Activated naive CD8-positive, alpha-beta T cell treated with anti-CD3 and anti-CD28 coated beads for 36 hours (primary cell): ENCODE results near the gene FITM2. TPM values are rescaled to one million over a fixed set of nuclear protein-coding genes. Genes with fewer than 3 reads are reported as not detected.

Source experiments
- DNase-seq: peaks from one replicate; pipeline ENCODE4 v3.0.0; 2021
- H3K27ac Mint-ChIP-seq: one replicate; pipeline ENCODE4 v1.8.0; 2022; ENCODE audit warnings: mild to moderate bottlenecking, moderate library complexity, mixed read lengths
- H3K27me3 Mint-ChIP-seq: one replicate; pipeline ENCODE4 v1.8.0; 2022; ENCODE audit warnings: mild to moderate bottlenecking, mixed read lengths
- H3K36me3 Mint-ChIP-seq: one replicate; pipeline ENCODE4 v1.8.0; 2021; ENCODE audit warnings: mild to moderate bottlenecking, mixed read lengths
- H3K4me1 Mint-ChIP-seq: one replicate; pipeline ENCODE4 v1.8.0; 2021; ENCODE audit warnings: mixed read lengths
- H3K4me3 Mint-ChIP-seq: one replicate; pipeline ENCODE4 v1.8.0; 2022; ENCODE audit warnings: mild to moderate bottlenecking, moderate library complexity, mixed read lengths
- H3K9me3 Mint-ChIP-seq: one replicate; pipeline ENCODE4 v1.8.0; 2022; ENCODE audit warnings: mixed read lengths
- total RNA-seq, 2 experiments: library from RNA; stranded (reverse); gene quantifications; one replicate each; pipeline ENCODE4 v1.2.3, GENCODE V29; 2021

FITM2 gene
- total RNA-seq, 2 experiments from 2014 or later = 1.9 to 2.1 TPM

DNA sequence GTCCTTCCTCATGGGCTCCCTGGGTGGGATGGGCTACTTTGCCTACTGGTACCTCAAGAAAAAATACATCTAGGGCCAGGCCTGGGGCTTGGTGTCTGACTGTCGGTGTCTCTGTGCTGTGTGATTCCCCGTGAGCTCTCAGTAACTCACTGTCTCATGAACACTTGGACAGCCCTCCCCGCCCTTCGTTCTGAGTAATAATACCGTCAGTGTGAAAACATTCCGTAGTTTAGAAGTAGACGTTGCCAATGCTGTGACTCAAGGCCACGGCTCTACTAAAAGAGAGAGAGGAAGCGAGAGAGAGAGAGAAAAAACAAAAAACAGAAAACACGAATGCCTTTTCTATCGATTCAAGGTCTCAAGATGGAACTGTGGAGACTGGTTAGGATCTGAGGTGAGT is 31.8 kb downstream of the FITM2 start:
- no peak for DNase-seq
- no peaks in the 10 kb centered on the region for H3K36me3 Mint-ChIP-seq
- H3K4me1 Mint-ChIP-seq = no peaks in the 10 kb centered on the region
- H3K4me3 Mint-ChIP-seq = no peak overlapping the region
- no peaks in the 10 kb centered on the region for H3K27me3 Mint-ChIP-seq
- no peaks in the 10 kb centered on the region for H3K9me3 Mint-ChIP-seq
- H3K27ac Mint-ChIP-seq = no peak overlapping the region

DNA sequence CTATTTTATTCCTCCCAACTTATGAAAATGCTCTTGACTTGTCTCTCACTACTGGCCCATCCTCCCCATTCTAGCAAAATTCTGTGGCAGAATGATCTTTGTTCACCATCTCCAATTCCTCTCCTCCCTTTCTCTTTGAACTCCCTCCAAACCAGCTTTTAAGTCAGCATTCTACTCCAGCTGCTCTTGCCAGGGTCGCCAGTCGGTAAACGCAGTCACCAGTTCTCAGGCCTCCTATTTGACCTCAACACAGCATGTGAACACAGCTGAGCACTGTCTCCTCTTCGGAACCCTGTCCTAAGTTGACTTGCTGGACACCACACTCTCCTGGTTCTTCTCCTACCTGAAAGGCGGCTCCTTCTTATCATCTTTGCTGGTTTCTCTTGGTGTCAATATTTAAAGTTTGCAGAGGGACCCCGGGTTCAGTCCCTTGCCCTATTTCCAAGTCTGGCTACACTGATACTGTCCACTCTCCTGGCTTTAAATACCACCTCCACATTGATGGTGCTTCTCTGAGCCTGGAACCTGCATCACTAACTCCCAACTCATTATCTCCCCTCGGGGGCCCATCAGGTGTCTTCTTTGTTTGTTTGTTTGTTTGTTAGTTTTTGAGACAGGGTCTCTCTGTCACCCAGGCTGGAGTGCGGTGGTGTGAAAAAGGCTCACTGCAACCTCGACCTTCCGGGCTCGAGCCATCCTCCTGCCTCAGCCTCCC is 36.5 kb downstream of the FITM2 start:
- no peaks in the 10 kb centered on the region for H3K9me3 Mint-ChIP-seq
- H3K36me3 Mint-ChIP-seq = peaks cover 3% of the 10 kb centered on the region
- H3K4me1 Mint-ChIP-seq = no peaks in the 10 kb centered on the region
- no peaks in the 10 kb centered on the region for H3K27me3 Mint-ChIP-seq
- H3K27ac Mint-ChIP-seq = no peak overlapping the region
- H3K4me3 Mint-ChIP-seq = no peak overlapping the region
- DNase-seq = no peak

GRCh38 chr20:44273231-44274215 is 37.5 kb downstream of the FITM2 start:
- Mint-ChIP-seq H3K27ac (no peak overlapping the region), H3K36me3 (peaks cover 4% of the 10 kb centered on the region), H3K4me1 (no peaks in the 10 kb centered on the region), H3K27me3 (no peaks in the 10 kb centered on the region), H3K9me3 (no peaks in the 10 kb centered on the region), H3K4me3 (no peak overlapping the region)
- DNase-seq = no peak

DNA sequence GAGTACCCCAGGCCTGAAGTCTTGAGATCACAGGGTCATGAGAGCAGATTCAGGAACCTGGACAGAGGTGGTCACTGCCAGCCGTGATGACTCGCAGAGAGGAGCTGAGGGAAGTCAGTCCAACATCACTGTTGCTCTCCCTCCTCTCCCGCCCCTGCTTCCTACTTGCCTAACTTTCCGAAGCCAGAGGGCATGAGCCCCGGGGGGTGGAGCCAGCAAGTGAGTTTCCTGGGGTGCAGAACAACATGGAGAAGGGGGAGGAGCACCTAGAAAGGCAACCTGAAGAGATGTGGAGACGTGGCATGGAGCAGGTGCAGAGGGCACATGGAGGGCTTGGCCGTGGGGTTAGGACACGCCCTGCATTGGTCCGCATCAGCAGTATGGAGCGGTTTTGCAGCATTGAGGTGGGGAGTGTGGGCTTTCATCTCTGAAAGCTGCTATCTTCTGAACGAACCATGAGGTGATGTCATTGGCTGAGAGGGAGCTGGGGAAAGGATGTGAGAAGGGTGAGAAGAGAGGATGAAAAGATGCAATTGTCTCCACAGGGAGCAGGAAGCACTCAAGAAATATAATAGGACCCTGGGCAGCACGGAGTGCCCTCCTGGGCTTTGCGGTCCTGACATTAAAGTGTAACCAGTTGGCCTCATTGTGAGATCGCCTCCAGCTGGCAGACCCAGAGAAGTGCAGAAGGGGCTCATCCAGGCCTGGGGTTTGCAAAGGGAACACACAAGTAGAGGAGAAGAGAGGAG is 38.9 kb downstream of the FITM2 start:
- Mint-ChIP-seq H3K9me3 (no peaks in the 10 kb centered on the region), H3K4me1 (no peaks in the 10 kb centered on the region), H3K4me3 (no peak overlapping the region), H3K27ac (no peak overlapping the region), H3K27me3 (no peaks in the 10 kb centered on the region), H3K36me3 (peaks cover 6% of the 10 kb centered on the region)
- DNase-seq = no peak

DNA sequence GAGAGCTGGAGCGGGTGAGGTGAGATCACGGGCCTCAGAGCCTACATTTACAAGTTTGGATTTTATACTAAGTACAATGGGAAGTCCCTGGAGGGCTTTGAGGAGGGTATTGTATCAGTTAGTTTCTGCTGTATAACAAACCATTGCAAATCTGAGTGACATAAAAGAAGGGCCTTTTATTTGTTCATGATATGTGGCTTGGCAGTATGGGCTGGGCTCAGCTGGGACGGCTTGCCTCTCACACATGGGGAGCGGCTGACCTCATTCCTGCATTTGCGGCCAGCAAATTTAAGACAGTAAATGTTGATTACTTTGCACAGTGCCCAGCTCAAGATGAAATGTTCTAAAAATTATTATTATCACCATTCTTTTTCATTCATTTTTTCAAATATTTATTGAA is 42.2 kb downstream of the FITM2 start:
- no peak for DNase-seq
- no peaks in the 10 kb centered on the region for H3K9me3 Mint-ChIP-seq
- H3K27ac Mint-ChIP-seq = no peak overlapping the region
- H3K27me3 Mint-ChIP-seq = no peaks in the 10 kb centered on the region
- no peak overlapping the region for H3K4me3 Mint-ChIP-seq
- H3K36me3 Mint-ChIP-seq = peaks cover 6% of the 10 kb centered on the region
- no peaks in the 10 kb centered on the region for H3K4me1 Mint-ChIP-seq

DNA sequence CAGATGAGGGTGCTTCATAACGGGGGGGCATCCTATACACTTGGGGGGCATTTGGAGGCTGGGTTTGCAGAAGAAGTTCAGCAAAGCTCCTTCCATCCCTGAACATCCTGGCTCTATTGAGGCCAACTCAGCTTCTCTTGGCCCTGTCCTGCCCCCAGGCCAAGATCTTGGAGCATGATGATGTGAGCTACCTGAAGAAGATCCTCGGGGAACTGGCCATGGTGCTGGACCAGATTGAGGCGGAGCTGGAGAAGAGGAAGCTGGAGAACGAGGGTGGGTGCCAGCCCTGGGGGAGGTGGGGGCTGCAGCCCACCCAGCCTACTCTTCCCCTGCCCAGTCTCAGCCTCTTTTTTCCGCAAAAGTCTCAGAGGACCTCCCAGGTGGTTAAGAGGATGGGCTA is 46.7 kb downstream of the FITM2 start:
- no peaks in the 10 kb centered on the region for H3K9me3 Mint-ChIP-seq
- H3K4me1 Mint-ChIP-seq = no peaks in the 10 kb centered on the region
- H3K27ac Mint-ChIP-seq = no peak overlapping the region
- DNase-seq = no peak
- peaks cover 3% of the 10 kb centered on the region for H3K36me3 Mint-ChIP-seq
- H3K27me3 Mint-ChIP-seq = no peaks in the 10 kb centered on the region
- no peak overlapping the region for H3K4me3 Mint-ChIP-seq

GRCh38 chr20:44258226-44258890 is 52.6 kb downstream of the FITM2 start:
- Mint-ChIP-seq H3K4me3 (no peak overlapping the region), H3K36me3 (no peaks in the 10 kb centered on the region), H3K4me1 (no peaks in the 10 kb centered on the region), H3K27me3 (no peaks in the 10 kb centered on the region), H3K27ac (no peak overlapping the region), H3K9me3 (no peaks in the 10 kb centered on the region)
- DNase-seq = no peak

GRCh38 chr20:44256961-44257360 is 54.0 kb downstream of the FITM2 start:
- no peak for DNase-seq
- Mint-ChIP-seq H3K4me3 (no peak overlapping the region), H3K27ac (no peak overlapping the region), H3K27me3 (no peaks in the 10 kb centered on the region), H3K9me3 (no peaks in the 10 kb centered on the region), H3K4me1 (no peaks in the 10 kb centered on the region), H3K36me3 (peaks cover 1% of the 10 kb centered on the region)

- no peaks in the 10 kb centered on the region for H3K27me3 Mint-ChIP-seq
- H3K4me1 Mint-ChIP-seq = no peaks in the 10 kb centered on the region
- no peak overlapping the region for H3K4me3 Mint-ChIP-seq
- DNase-seq = no peak
- no peak overlapping the region for H3K27ac Mint-ChIP-seq
- H3K36me3 Mint-ChIP-seq = peaks cover 1% of the 10 kb centered on the region
- H3K9me3 Mint-ChIP-seq = no peaks in the 10 kb centered on the region
Measured at GRCh38 chr20:44255942-44256341, 55.1 kb downstream of the FITM2 start.

GRCh38 chr20:44254073-44254472 is 56.9 kb downstream of the FITM2 start:
- no peak for DNase-seq
- H3K4me1 Mint-ChIP-seq = no peaks in the 10 kb centered on the region
- H3K36me3 Mint-ChIP-seq = peaks cover 1% of the 10 kb centered on the region
- H3K27ac Mint-ChIP-seq = no peak overlapping the region
- no peaks in the 10 kb centered on the region for H3K9me3 Mint-ChIP-seq
- no peak overlapping the region for H3K4me3 Mint-ChIP-seq
- no peaks in the 10 kb centered on the region for H3K27me3 Mint-ChIP-seq

DNA sequence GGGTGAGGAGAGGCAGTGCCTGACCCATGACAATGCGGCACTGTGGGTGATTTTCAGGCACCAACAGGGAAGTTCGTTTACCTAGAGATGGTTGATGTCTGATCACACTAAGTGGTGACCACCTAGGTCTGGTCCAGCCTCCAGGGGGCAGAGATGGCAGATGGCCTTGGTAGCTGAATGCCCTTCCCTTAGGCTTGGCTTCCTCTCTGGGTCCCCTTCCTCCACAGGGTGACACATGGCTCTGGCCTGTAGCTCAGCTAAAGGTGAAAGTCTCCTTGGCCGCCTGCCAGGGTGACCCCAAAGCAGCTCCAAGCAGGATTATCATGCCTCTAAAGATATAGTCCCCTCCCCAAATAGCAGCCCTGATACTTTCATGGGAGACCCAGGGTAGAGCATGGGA is 57.5 kb downstream of the FITM2 start:
- Mint-ChIP-seq H3K27me3 (peaks cover 3% of the 10 kb centered on the region), H3K27ac (no peak overlapping the region), H3K9me3 (no peaks in the 10 kb centered on the region), H3K4me3 (no peak overlapping the region), H3K36me3 (peaks cover 1% of the 10 kb centered on the region), H3K4me1 (no peaks in the 10 kb centered on the region)
- no peak for DNase-seq

Other genes with a start within 250 kb of the FITM2 start
- gene JPH2, start 124.0 kb downstream of the FITM2 start, total RNA-seq = under 1 TPM; 0.12 to 0.14 TPM
- gene OSER1, start 100.4 kb downstream of the FITM2 start, total RNA-seq = 10 to 100 TPM; 25.5 to 26.4 TPM
- under 1 TPM in 1 of 2 experiments, not detected in 1; 0.12 TPM for gene GDAP1L1, start 63.9 kb downstream of the FITM2 start, total RNA-seq
- gene R3HDML, start 25.8 kb upstream of the FITM2 start, total RNA-seq = not detected
- gene HNF4A, start 44.5 kb upstream of the FITM2 start, total RNA-seq = not detected
- gene TTPAL, start 164.7 kb upstream of the FITM2 start, total RNA-seq = 10 to 100 TPM; 30.1 to 31.4 TPM
- gene SERINC3, start 210.9 kb upstream of the FITM2 start, total RNA-seq = 10 to 100 TPM; 38.8 to 43.6 TPM